ENCODE data around the gene MICU1.
"Not testable (repeated sequence)": the region's sequence is repeated elsewhere in the genome, so short reads cannot be mapped to it uniquely, and the experiment has no call there.

The MICU1 gene

DNA sequence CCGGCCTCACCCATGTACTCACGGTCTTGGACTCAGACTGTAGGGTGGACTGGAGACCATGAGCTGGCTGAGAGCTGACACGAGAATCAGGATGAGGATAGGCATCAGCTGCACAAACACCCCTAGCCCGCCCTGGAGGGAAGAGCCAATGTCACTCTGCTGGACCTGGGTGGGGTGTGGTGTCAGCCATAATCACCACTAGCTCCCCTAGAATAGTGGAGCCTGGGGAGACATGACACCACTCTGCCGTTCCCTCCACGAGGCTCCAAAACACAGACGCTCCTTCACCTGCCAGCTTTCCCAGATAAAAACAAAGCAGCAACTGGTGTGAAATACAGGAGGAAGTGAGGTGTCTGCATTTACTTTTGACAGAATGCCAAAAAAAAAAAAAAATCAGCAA lies 287.7 kb downstream of the MICU1 start:
- no peak for DNase-seq

- no peak for DNase-seq
These were observed 288.2 kb downstream of the MICU1 start for GRCh38 chr10:72337722-72338121.

DNA sequence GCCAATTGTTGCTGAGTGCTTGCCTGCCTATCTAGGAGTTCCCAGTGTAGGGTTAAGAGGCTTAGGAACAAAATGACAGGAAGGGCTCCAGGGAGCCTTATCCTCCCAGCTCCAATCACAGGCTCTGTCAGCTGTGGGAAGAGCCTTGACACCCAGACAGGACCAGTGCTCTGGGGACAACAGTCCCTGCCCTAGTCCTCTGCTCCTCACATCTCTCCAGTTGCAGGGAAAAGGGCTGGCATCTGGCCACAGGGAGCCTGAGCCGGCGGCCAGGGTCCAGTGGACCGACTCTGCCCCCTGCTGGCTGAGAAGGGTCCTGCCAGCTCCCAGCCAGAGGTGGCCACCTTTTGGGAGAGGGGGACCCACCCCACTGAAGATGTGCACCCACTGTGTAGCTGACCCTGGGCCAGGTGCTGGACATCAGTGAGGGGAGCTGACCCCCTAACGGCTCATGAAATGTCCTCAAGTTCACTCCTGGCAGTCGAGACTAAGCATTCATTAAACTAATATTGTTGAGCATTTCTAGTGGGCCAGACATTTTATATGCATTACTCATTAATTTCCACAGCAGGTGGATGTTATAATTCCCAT lies 288.7 kb downstream of the MICU1 start:
- DNase-seq: peak; percentile 34

DNA sequence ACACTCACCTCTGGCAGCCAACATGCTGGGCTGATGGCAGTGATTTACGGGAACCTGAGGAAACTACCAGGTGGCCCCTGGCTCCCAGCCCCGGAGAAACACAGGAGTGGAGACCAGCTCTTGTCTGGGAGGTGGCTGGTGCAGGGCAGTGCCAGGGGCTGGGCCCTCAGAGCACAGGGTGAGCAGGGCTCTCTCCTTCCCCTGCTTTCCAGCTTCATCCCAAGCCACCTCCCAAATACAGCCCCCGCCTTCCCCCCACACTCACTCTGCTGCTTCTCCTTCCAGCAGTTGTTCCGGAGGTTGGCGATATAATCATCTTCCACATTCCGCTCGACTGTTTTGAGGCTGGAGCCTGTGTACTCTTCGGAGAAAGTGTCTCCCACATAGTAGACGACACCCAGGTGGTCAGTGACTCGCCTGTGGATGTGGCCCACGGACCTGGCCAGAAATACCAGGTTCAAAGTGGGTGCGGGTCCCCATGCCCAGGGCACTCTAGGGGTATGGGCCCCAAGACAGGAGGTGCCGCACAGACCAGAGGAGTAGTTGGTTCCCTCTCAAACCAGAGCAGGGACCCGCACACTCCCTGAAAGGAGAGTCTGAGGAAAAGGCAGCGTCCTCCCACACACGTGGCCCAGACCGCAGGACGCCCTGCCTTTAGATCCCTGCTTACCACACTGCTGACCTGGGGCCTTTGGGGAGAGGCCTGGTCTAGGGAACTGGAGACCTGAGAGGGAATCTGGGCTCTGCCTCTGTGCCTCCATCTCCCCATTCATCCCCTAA lies 289.4 kb downstream of the MICU1 start:
- DNase-seq: no peak

- DNase-seq: no peak
These were observed 290.3 kb downstream of the MICU1 start for GRCh38 chr10:72335394-72336258.

DNA sequence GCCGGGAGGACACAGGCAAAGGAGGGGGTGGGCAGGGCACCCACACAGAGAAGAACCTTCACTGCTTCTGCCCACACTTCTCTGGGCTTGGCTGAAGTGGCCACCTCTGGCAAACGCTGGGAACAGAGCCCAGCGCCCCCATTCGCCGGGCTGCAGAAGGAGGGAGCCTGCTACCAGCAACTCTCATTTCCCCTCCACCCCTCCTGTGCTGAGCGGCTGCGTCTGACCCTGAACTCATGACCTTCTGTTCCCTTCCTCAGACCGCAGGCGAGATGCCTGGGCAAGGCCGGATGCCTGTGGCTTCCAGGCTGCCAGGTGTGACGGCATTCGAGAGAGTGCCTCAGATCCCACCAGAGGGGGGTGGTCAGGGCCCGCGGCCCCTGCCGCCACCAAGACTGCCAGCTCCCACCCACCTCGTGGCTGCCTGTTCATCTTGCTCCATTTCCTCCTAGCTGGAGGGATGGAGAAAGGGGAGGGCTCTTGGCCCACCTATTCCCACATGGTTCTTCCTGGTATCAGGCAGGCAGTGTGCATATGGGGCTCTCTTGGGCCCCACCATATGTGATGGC lies 291.0 kb downstream of the MICU1 start:
- no peak for DNase-seq

DNA sequence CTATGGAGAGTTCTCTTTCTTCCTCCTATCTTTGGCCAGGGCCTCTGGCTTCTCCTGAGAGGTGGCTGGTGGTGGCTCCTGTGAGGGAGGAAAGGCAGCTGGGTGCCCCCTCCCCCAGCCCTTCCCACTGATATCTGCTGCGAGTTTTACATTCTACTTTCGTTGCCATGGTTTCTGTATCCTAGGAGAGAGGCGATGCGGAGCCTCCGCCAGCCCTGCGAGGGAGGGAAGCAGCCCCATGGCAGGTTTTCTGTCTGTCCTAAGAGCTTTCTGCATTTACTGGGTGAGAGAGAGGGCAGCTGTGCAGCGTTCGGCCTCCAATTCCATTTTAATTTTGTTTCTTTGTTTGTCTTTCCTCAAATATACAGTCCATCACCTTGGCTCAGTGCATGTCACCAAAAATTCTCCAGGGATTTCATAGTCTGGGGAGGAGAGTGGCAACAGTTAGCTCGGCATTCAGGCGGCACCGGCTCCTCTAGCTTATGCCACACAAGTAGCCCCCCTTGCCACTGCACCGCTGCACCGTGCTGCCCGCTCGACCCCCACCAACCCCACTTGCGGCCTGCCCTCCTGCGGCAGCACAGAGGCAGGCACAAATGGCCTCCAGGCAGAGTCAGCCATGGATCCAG lies 291.6 kb downstream of the MICU1 start:
- peak; percentile 70 for DNase-seq

DNA sequence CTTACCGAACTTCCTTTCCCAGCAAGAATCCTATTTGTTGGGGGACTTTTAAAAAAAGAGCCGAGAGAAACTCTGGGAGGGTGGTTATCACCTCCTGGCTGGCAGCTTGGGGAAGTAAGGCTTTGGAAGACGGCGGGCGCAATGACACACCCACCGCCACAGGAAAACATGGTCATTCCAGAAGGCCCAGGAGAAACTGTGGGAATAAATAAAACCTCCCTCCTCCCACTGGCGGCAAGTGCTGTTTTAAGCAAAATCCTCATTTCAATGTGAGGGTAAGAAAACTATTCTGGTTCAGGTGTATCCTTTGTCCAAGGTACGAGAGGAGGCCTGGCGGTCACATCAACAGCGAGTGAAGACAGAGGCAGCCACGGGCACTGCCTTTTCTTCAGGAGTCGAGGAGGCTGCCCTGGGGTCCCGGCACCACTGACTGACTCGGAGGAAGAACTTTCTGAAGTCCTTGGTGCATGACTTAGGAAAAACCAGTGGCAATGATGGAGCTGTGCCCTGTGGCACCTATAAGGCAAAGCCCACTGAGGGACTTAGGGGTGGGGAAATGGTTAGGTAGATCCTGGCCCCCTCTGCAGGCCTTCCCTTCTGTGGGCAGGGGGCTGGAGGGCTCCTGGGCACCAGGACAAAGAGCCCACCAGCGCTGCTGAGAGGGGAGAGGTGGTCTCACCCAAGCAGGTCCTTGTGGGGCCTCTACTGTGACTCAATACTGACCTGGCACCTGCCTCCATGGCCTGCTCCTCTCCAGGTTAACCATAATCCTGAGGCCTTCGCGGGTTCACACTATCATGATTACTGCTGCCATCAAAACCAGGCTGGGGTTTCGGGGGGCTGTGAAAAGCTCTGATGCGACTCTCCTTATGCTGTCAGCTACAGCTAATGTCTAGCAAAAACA lies 292.5 kb downstream of the MICU1 start:
- DNase-seq: no peak

GRCh38 chr10:72332423-72333111 lies 293.3 kb downstream of the MICU1 start:
- no peak for DNase-seq

- DNase-seq: peak; percentile 86
These were observed 294.1 kb downstream of the MICU1 start for GRCh38 chr10:72331575-72332422.

- DNase-seq: no peak
These were observed 295.8 kb downstream of the MICU1 start for GRCh38 chr10:72330069-72330426.

DNA sequence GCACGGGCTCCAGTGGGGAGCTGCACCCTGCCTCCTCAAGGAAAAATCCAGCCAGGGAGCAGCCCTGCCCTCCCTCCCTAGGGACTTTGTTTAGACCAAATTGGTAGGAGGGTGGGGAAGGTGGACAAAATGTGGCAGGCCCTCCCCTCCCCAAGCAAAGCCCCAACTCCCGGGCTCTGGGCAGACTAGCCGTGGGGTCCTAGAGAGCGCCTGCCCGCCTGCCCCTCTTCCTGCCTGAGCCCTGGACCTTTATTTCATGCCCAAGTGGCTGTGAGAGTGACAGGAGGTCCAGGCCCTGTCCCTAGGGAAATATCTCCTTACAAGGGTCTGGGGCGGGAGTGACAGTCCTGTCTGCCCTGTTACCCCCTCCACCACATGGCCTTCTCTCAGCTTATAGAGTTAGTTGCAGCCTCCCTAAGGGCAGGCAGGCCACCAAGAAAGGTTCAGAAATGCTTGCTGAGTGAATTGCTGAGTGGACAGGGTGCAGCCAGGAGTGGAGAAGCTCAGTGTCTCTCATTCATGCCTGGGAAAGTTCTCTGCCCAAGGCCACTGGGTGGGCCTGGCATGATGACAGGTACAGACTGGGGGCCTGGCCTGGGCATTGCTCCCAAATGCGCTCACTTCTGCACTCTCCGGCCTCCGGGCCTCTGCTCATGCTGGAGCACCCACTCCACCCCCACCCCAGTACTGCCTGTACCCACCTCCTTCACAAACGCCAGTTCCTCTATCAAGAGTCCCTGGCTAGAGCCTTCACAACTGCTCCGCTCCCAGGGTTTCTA lies 296.4 kb downstream of the MICU1 start:
- no peak for DNase-seq

- no peak for DNase-seq
These were observed 297.1 kb downstream of the MICU1 start for GRCh38 chr10:72328829-72329204.

DNA sequence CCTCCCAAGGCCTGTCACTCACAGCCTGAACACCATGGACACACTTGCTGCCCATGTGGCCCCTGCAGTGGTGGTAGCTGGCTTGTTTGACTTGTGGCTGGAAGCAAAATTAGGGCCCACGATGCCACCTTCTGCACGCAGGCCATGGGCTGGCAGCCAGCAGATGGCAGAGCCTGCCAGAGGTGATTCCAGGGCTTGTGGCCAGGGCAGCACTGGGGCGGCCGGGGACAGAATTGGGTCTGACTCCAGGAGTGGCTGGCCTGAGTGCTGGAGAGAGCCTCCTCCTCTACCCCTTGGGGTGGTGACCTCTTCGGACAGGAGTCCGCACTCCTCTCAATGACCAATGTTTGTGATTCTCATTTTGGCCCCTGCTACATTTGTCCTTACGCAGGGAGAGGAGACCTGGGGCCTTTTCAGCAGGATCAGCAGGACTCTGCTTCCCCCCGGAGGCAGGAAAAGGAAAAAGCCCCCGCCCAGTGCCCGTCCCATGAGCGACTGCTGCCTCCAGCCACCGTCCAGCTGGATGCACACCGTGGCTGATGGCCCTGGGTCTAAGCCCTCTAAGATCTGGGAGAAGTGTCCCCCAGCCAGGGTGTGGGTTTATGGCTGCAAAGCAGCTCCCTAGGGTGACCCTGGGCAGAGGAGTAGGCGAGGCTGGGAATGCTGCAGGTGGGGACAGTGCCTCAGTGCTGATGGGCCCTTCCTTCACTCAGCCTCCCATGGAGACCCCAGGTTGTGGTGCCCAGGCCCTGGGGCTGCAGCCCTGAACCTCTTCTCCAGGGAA lies 297.6 kb downstream of the MICU1 start:
- DNase-seq: no peak

DNA sequence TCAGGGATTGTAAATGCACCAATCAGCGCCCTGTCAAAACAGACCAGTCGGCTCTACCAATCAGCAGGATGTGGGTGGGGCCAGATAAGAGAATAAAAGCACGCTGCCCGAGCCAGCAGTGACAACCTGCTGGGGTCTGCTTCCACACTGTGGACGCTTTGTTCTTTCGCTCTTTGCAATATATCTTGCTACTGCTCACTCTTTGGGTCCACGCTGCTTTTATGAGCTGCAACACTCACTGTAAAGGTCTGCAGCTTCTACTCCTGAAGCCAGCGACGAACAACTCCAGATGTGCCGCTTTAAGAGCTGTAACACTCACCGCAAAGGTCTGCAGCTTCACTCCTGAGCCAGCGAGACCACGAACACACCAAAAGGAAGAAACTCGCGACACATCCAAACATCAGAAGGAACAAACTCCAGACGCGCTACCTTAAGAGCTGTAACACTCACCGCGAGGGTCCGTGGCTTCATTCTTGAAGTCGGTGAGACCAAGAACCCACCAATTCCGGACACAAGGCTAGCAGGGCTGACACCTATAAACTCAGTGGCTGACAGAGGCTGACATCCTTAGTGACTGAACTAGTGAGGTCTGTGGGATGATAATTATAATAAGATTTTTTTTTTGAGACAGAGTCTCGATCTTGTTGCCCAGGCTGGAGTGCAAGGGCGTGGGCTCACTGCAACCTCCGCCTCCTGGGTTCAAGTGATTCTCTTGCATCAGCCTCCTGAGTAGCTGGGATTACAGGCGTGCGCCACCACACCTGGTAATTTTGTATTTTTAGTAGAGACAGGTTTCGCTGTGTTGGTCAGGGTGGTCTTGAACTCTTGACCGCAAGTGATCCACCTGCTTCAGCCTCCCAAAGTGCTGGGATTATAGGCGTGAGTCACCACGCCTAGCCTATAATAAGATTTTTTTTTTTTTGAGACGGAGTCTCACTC lies 298.9 kb downstream of the MICU1 start:
- not testable (repeated sequence) for DNase-seq

- DNase-seq: peak; percentile 75
These were observed 300.4 kb downstream of the MICU1 start for GRCh38 chr10:72325243-72326175.

All from NCI-H2107 (cell line).